H9 (cell line): ENCODE measurements around the gene EML4. TPM values are rescaled to one million over a fixed set of nuclear protein-coding genes. Genes with fewer than 3 reads are reported as not detected.

Experiments used
- DNase-seq: peaks from one replicate; pipeline ENCODE4 v3.0.0-alpha.2; 2017
- H2AFZ ChIP-seq: one replicate; pipeline ENCODE4 v1.6.1; 2013; ENCODE audit warnings: mild to moderate bottlenecking, low read length, control low read depth, moderate library complexity
- H2AK5ac ChIP-seq: 2 replicates; pipeline ENCODE4 v1.6.1; 2013; ENCODE audit warnings: low read length, control low read depth, mixed read lengths; ENCODE audit not compliant: insufficient read length
- H2BK120ac ChIP-seq: one replicate; pipeline ENCODE4 v1.6.1; 2013; ENCODE audit warnings: low read depth, mild to moderate bottlenecking, low read length, control low read depth, inconsistent platforms; ENCODE audit not compliant: poor library complexity, severe bottlenecking
- H2BK12ac ChIP-seq: 2 replicates; pipeline ENCODE4 v1.6.1; 2013; ENCODE audit warnings: low read length, control low read depth, mixed read lengths, low read depth; ENCODE audit not compliant: insufficient read length
- H2BK15ac ChIP-seq: 2 replicates; pipeline ENCODE4 v1.6.1; 2013; ENCODE audit warnings: low read depth, low read length, control low read depth
- H2BK20ac ChIP-seq: one replicate; pipeline ENCODE4 v1.6.1; 2013; ENCODE audit warnings: low read depth, mild to moderate bottlenecking, low read length, control low read depth, inconsistent platforms; ENCODE audit not compliant: poor library complexity, severe bottlenecking
- H2BK5ac ChIP-seq: 2 replicates; pipeline ENCODE4 v1.6.1; 2013; ENCODE audit warnings: low read length, control low read depth, mixed read lengths; ENCODE audit not compliant: insufficient read length
- H3K14ac ChIP-seq: 2 replicates; pipeline ENCODE4 v1.6.1; 2013; ENCODE audit warnings: low read length, control low read depth; ENCODE audit not compliant: insufficient read depth
- H3K18ac ChIP-seq: 2 replicates; pipeline ENCODE4 v1.6.1; 2013; ENCODE audit warnings: low read depth, mild to moderate bottlenecking, mixed read lengths, low read length, control low read depth; ENCODE audit not compliant: insufficient read length
- H3K23ac ChIP-seq: 2 replicates; pipeline ENCODE4 v1.6.1; 2013; ENCODE audit warnings: low read length, control low read depth, mixed read lengths, low read depth; ENCODE audit not compliant: insufficient read length
- H3K23me2 ChIP-seq: 2 replicates; pipeline ENCODE4 v1.6.1; 2013; ENCODE audit warnings: low read depth, mild to moderate bottlenecking, mixed read lengths, low read length, control low read depth; ENCODE audit not compliant: insufficient read length, poor library complexity, severe bottlenecking
- H3K27ac ChIP-seq: 2 replicates; pipeline ENCODE4 v1.5.1; 2013; ENCODE audit warnings: low read length, control low read depth, mixed read lengths, low read depth; ENCODE audit not compliant: insufficient read length
- H3K27me3 ChIP-seq: 2 replicates; pipeline ENCODE4 v1.6.1; 2013; ENCODE audit warnings: low read length, control low read depth, inconsistent platforms; ENCODE audit not compliant: insufficient read depth
- H3K4ac ChIP-seq: 2 replicates; pipeline ENCODE4 v1.6.1; 2013; ENCODE audit warnings: low read depth, mild to moderate bottlenecking, control low read depth, inconsistent platforms, low read length, moderate library complexity
- H3K4me1 ChIP-seq: 2 replicates; pipeline ENCODE4 v1.6.1; 2013; ENCODE audit warnings: low read length, control low read depth, inconsistent platforms; ENCODE audit not compliant: insufficient read depth
- H3K4me2 ChIP-seq: 2 replicates; pipeline ENCODE4 v1.6.1; 2013; ENCODE audit warnings: low read length, control low read depth, mixed read lengths; ENCODE audit not compliant: insufficient read length, insufficient read depth
- H3K56ac ChIP-seq: 2 replicates; pipeline ENCODE4 v1.6.1; 2013; ENCODE audit warnings: low read depth, mild to moderate bottlenecking, mixed read lengths, low read length, control low read depth; ENCODE audit not compliant: insufficient read length
- H3K79me1 ChIP-seq: 2 replicates; pipeline ENCODE4 v1.6.1; 2013; ENCODE audit warnings: low read depth, mild to moderate bottlenecking, moderate library complexity, low read length, control low read depth, inconsistent platforms; ENCODE audit not compliant: insufficient read depth, poor library complexity, severe bottlenecking
- H3K79me2 ChIP-seq: 2 replicates; pipeline ENCODE4 v1.6.1; 2013; ENCODE audit warnings: low read length, control low read depth, inconsistent platforms; ENCODE audit not compliant: insufficient read depth
- H3K9ac ChIP-seq: 2 replicates; pipeline ENCODE4 v1.6.1; 2013; ENCODE audit warnings: low read length, control low read depth, mixed read lengths; ENCODE audit not compliant: insufficient read length; ENCODE audit errors: extremely low read depth
- H3K9me3 ChIP-seq: one replicate; pipeline ENCODE4 v1.6.1; 2013; ENCODE audit warnings: low read depth, low read length, inconsistent platforms; ENCODE audit not compliant: control insufficient read depth
- H3T11ph ChIP-seq: one replicate; pipeline ENCODE4 v1.6.1; 2013; ENCODE audit warnings: mild to moderate bottlenecking, low read length, control low read depth, inconsistent platforms
- H4K20me1 ChIP-seq: one replicate; pipeline ENCODE4 v1.6.1; 2013; ENCODE audit not compliant: control insufficient read depth, insufficient read length, insufficient read depth
- H4K5ac ChIP-seq: 2 replicates; pipeline ENCODE4 v1.6.1; 2013; ENCODE audit warnings: low read depth, mild to moderate bottlenecking, mixed read lengths, low read length, control low read depth; ENCODE audit not compliant: insufficient read length
- H4K8ac ChIP-seq: replicated peaks from 2 replicates; pipeline ENCODE4 v1.6.1; 2013; ENCODE audit warnings: low read length, control low read depth, mixed read lengths, low read depth; ENCODE audit not compliant: insufficient read length
- H4K91ac ChIP-seq: 2 replicates; pipeline ENCODE4 v1.6.1; 2013; ENCODE audit warnings: low read depth, mild to moderate bottlenecking, moderate library complexity, mixed read lengths, low read length, control low read depth; ENCODE audit not compliant: insufficient read length
- H3K27ac Mint-ChIP-seq, 3 experiments: 2 replicates in 2 of 3; 3 replicates in 1 of 3; pipeline ENCODE4 v1.8.0; 2020 to 2021; ENCODE audit warnings: mixed read lengths in 3 of 3, mild to moderate bottlenecking in 1 of 3, moderate library complexity in 1 of 3
- H3K27me3 Mint-ChIP-seq: 2 replicates; pipeline ENCODE4 v1.8.0; 2021; ENCODE audit warnings: low read depth, mild to moderate bottlenecking, moderate library complexity, mixed read lengths
- H3K36me3 Mint-ChIP-seq, 3 experiments: 2 replicates in 2 of 3; 3 replicates in 1 of 3; pipeline ENCODE4 v1.8.0; 2020 to 2021; ENCODE audit warnings: low read depth in 3 of 3, mixed read lengths in 3 of 3; ENCODE audit not compliant: insufficient read depth in 1 of 3
- H3K4me1 Mint-ChIP-seq, 2 experiments: 2 replicates each; pipeline ENCODE4 v1.8.0; 2020; ENCODE audit warnings: mixed read lengths in 2 of 2
- H3K4me3 Mint-ChIP-seq, 2 experiments: 2 replicates in 1 of 2; 3 replicates in 1 of 2; pipeline ENCODE4 v1.8.0; 2020 to 2021; ENCODE audit warnings: mild to moderate bottlenecking in 2 of 2, mixed read lengths in 2 of 2, moderate library complexity in 1 of 2
- H3K9me3 Mint-ChIP-seq, 2 experiments: 2 replicates in 1 of 2; 3 replicates in 1 of 2; pipeline ENCODE4 v1.8.0; 2020; ENCODE audit warnings: mild to moderate bottlenecking in 2 of 2, mixed read lengths in 2 of 2, moderate library complexity in 1 of 2
- CTCF ChIP-seq: fragments of 200-600 bp; sonication (generic); conservative IDR thresholded peaks from 3 replicates; pipeline ENCODE4 v1.8.0; 2021; ENCODE audit warnings: antibody characterized with exemption, mild to moderate bottlenecking
- total RNA-seq: library from RNA; stranded (reverse); gene quantifications from 2 replicates; pipeline ENCODE4 v1.2.1, GENCODE V29; 2021

EML4 gene
- total RNA-seq, 1 experiment from 2014 or later = 68.6 TPM

GRCh38 chr2:42193722-42194187, 24.6 kb downstream of the EML4 start:
- Histone ChIP-seq H3K23me2 (no peaks in the 10 kb centered on the region), H3K9me3 (no peaks in the 10 kb centered on the region), H4K91ac (no peak overlapping the region), H2BK120ac (no peak overlapping the region), H3K27ac (no peak overlapping the region), H3T11ph (no peak overlapping the region), H3K4me1 (0 out of 2 replicates have a peak, but pooled peaks cover 5% of the 10 kb centered on the region), H3K18ac (no peak overlapping the region), H3K9ac (no peak overlapping the region), H3K79me1 (peaks cover 2% of the 10 kb centered on the region), H3K27me3 (no peaks in the 10 kb centered on the region), H3K56ac (no peak overlapping the region), H2BK5ac (no peak overlapping the region), H3K4me2 (no peak overlapping the region), H4K5ac (no peak overlapping the region), H3K14ac (no peak overlapping the region), H4K8ac (no peak overlapping the region), H3K23ac (no peak overlapping the region), H2AFZ (no peak overlapping the region), H4K20me1 (no peaks in the 10 kb centered on the region), H2BK20ac (no peak overlapping the region), H3K4ac (no peak overlapping the region), H2BK15ac (no peak overlapping the region), H2AK5ac (no peak overlapping the region), H3K79me2 (peaks cover 5% of the 10 kb centered on the region; the same call in 1 of the 2 replicates), H2BK12ac (no peak overlapping the region)
- TF ChIP-seq CTCF = no peak
- Mint-ChIP-seq H3K4me1 (peaks cover 15 to 22% of the 10 kb centered on the region in 2 experiments), H3K27ac (peak overlapping the region; percentile 40 to 78 (median 54); a peak in 3 of 7 replicates), H3K36me3 (peaks cover 0 to 8% (median 7%) of the 10 kb centered on the region in 3 experiments; a peak in 3 of 7 replicates), H3K9me3 (peaks cover 0 to 2% of the 10 kb centered on the region in 2 experiments; a peak in 1 of 5 replicates), H3K4me3 (no peak overlapping the region), H3K27me3 (no peaks in the 10 kb centered on the region)
- no peak for DNase-seq
